HEK293 (cell line): ENCODE measurements around the gene HEG1.
A peak's percentile ranks its signal among the peaks of the same experiment; 100 is the strongest.

Experiments used
- CTCF ChIA-PET: fragments of 350-600 bp; formaldehyde crosslinking; extraction: SDS; loops from one replicate; lab custom pipeline; 2021; ENCODE audit warnings: antibody characterized with exemption; lab: Yijun Ruan, JAX
- POLR2A ChIA-PET: fragments of 300-600 bp; formaldehyde crosslinking; extraction: SDS; loops from one replicate; lab custom pipeline; 2020; ENCODE audit warnings: antibody characterized with exemption, inconsistent platforms; lab: Yijun Ruan, JAX
- H3K27ac ChIP-seq: fragments of 200-500 bp; sonication (Bioruptor generic); 2 replicates; pipeline ENCODE4 v1.5.1; 2014; ENCODE audit warnings: low read depth, low read length, control low read depth, inconsistent platforms; ENCODE audit errors: extremely low read depth
- H3K36me3 ChIP-seq, 2 experiments: fragments of 200-500 bp in 1 of 2; sonication (Bioruptor generic) in 1 of 2; 1 replicate in 1 of 2; 2 replicates in 1 of 2; pipeline ENCODE4 v1.5.1; 2014 to 2017; ENCODE audit warnings: inconsistent platforms in 2 of 2, low read length in 2 of 2; ENCODE audit not compliant: control insufficient read depth in 2 of 2, insufficient read depth in 1 of 2
- H3K4me1 ChIP-seq: fragments of 200-500 bp; sonication (Bioruptor generic); 2 replicates; pipeline ENCODE4 v1.5.1; 2014; ENCODE audit warnings: mild to moderate bottlenecking, low read length, inconsistent platforms; ENCODE audit not compliant: control insufficient read depth, insufficient read depth
- H3K4me3 ChIP-seq: 2 replicates; pipeline ENCODE4 v1.5.1; 2011; ENCODE audit warnings: low read depth, mild to moderate bottlenecking, control low read depth, low read length, moderate library complexity
- H3K9me3 ChIP-seq: fragments of 200-500 bp; sonication (Bioruptor generic); 2 replicates; pipeline ENCODE4 v1.5.1; 2014; ENCODE audit warnings: low read depth, low read length, inconsistent platforms; ENCODE audit not compliant: control insufficient read depth, insufficient read depth
- FEZF1 ChIP-seq: fragments of 450-650 bp; formaldehyde crosslinking; IDR thresholded peaks from 2 replicates; pipeline ENCODE4 v1.5.1; 2016; ENCODE audit warnings: missing biosample characterization, missing genetic modification characterization
- INSM2 ChIP-seq: fragments of 450-650 bp; formaldehyde crosslinking; IDR thresholded peaks from 2 replicates; pipeline ENCODE4 v1.5.1; 2016; ENCODE audit warnings: missing biosample characterization, missing genetic modification characterization
- PRDM1 ChIP-seq: fragments of 450-650 bp; formaldehyde crosslinking; IDR thresholded peaks from 2 replicates; pipeline ENCODE4; 2016; ENCODE audit warnings: missing biosample characterization, missing genetic modification characterization
- SCRT2 ChIP-seq: fragments of 450-650 bp; formaldehyde crosslinking; IDR thresholded peaks from 2 replicates; pipeline ENCODE4 v1.5.1; 2016; ENCODE audit warnings: missing biosample characterization, missing genetic modification characterization
- ZBTB10 ChIP-seq: fragments of 450-650 bp; formaldehyde crosslinking; IDR thresholded peaks from 2 replicates; pipeline ENCODE4 v1.5.1; 2016; ENCODE audit warnings: missing biosample characterization, missing genetic modification characterization
- ZBTB6 ChIP-seq: fragments of 450-650 bp; formaldehyde crosslinking; IDR thresholded peaks from 2 replicates; pipeline ENCODE4 v1.5.1; 2017; ENCODE audit warnings: missing biosample characterization, missing genetic modification characterization
- ZFP3 ChIP-seq: fragments of 450-650 bp; formaldehyde crosslinking; IDR thresholded peaks from 2 replicates; pipeline ENCODE4 v1.5.1; 2016; ENCODE audit warnings: low read depth, missing biosample characterization, missing genetic modification characterization
- ZIC2 ChIP-seq: fragments of 450-650 bp; formaldehyde crosslinking; IDR thresholded peaks from 2 replicates; pipeline ENCODE4 v1.5.1; 2016; ENCODE audit warnings: missing biosample characterization, missing genetic modification characterization
- ZNF10 ChIP-seq: fragments of 450-650 bp; formaldehyde crosslinking; IDR thresholded peaks from 2 replicates; pipeline ENCODE4 v1.5.1; 2017; ENCODE audit warnings: missing biosample characterization, missing genetic modification characterization
- ZNF155 ChIP-seq: fragments of 450-650 bp; formaldehyde crosslinking; IDR thresholded peaks from 2 replicates; pipeline ENCODE4 v1.5.1; 2016; ENCODE audit warnings: missing biosample characterization, missing genetic modification characterization
- ZNF2 ChIP-seq: fragments of 450-650 bp; formaldehyde crosslinking; IDR thresholded peaks from 2 replicates; pipeline ENCODE4 v1.5.1; 2016; ENCODE audit warnings: missing biosample characterization, missing genetic modification characterization
- ZNF280D ChIP-seq: fragments of 450-650 bp; formaldehyde crosslinking; IDR thresholded peaks from 2 replicates; pipeline ENCODE4 v1.5.1; 2016; ENCODE audit warnings: missing biosample characterization, missing genetic modification characterization
- ZNF433 ChIP-seq: fragments of 450-650 bp; formaldehyde crosslinking; IDR thresholded peaks from 2 replicates; pipeline ENCODE4 v1.5.1; 2016; ENCODE audit warnings: missing biosample characterization, missing genetic modification characterization, low read depth
- ZNF544 ChIP-seq: fragments of 450-650 bp; formaldehyde crosslinking; IDR thresholded peaks from 2 replicates; pipeline ENCODE4 v1.5.0; 2017; ENCODE audit warnings: missing biosample characterization, missing genetic modification characterization
- ZNF785 ChIP-seq: fragments of 450-650 bp; formaldehyde crosslinking; IDR thresholded peaks from 2 replicates; pipeline ENCODE4 v1.5.1; 2016; ENCODE audit warnings: missing biosample characterization, missing genetic modification characterization

The HEG1 gene

GRCh38 chr3:125061646-125062045 lies 5.8 kb upstream of the HEG1 start (continued):
- no peak for TF ChIP-seq ZNF155 (tag by site-specific recombination)
- TF ChIP-seq INSM2 (tag by site-specific recombination) = no peak
- no peak for TF ChIP-seq ZFP3
- TF ChIP-seq SCRT2 (tag by site-specific recombination) = no peak
- no peak for TF ChIP-seq ZNF433 (tag by site-specific recombination)
- no peak for TF ChIP-seq ZNF544 (tag by site-specific recombination)
- no peak for TF ChIP-seq ZNF2 (tag by site-specific recombination)
- TF ChIP-seq ZNF785 (tag by site-specific recombination) = no peak
- TF ChIP-seq, all 188 proteins: peak for 0

- CTCF ChIA-PET = interaction anchor here (0.7 kb wide), 1 partner anchor 870 kb away, joined by 3 read pairs; no protein-coding TSS in a partner anchor
- H3K27ac ChIP-seq = no peak overlapping the region
- H3K9me3 ChIP-seq = no peaks in the 10 kb centered on the region
- H3K36me3 ChIP-seq = no peaks in the 10 kb centered on the region
- TF ChIP-seq ZNF280D (tag by site-specific recombination) (no peak), FEZF1 (tag by site-specific recombination) (0 out of 2 replicates have a peak, but pooled peaks have one; percentile 23)
- TF ChIP-seq, all 188 proteins: peak for 1
- no peak overlapping the region for H3K4me3 ChIP-seq
- peaks cover 4% of the 10 kb centered on the region for H3K4me1 ChIP-seq
- POLR2A ChIA-PET = no interaction called here
These were observed 5.4 kb upstream of the HEG1 start for GRCh38 chr3:125061170-125061569.

- POLR2A ChIA-PET = interaction anchor here (0.5 kb wide), 1 partner anchor 64 kb away, joined by 3 read pairs; no protein-coding TSS in a partner anchor
- H3K4me1 ChIP-seq = peaks cover 4% of the 10 kb centered on the region
These were observed 3.9 kb upstream of the HEG1 start for GRCh38 chr3:125059488-125060245.

More at GRCh38 chr3:125059488-125060245, 3.9 kb upstream of the HEG1 start:
- Histone ChIP-seq H3K4me3 (no peak overlapping the region), H3K9me3 (no peaks in the 10 kb centered on the region), H3K27ac (no peak overlapping the region), H3K36me3 (no peaks in the 10 kb centered on the region)
- CTCF ChIA-PET = interaction anchor here (0.6 to 1.2 kb wide), 4 partner anchors 15 to 293 kb away, joined by 3 to 5 read pairs (median 4); no protein-coding TSS in a partner anchor
- TF ChIP-seq ZNF433 (tag by site-specific recombination) (no peak), ZNF10 (no peak), ZBTB10 (tag by site-specific recombination) (no peak), PRDM1 (no peak), ZBTB6 (tag by site-specific recombination) (no peak), ZIC2 (tag by site-specific recombination) (peak; percentile 32; the same call in 1 of the 2 replicates)
